Measurements from ENCODE around the gene IL1RAPL1. TPM values are rescaled to one million over a fixed set of nuclear protein-coding genes. Genes with fewer than 3 reads are reported as not detected.

The IL1RAPL1 gene
- total RNA-seq, 2 donors from 2014 or later: 0.66 to 1.1 TPM

GRCh38 chrX:29687687-29688086 is 1100.4 kb downstream of the IL1RAPL1 start:
- H3K9ac ChIP-seq (ENCODE audit: extremely low read depth, low read length, poor library complexity, severe bottlenecking): no peak overlapping the region
- peak; percentile 27 for TF ChIP-seq CTCF (conservative IDR thresholded peaks at IDR 0.05)
- H3K27ac ChIP-seq (ENCODE audit: low read depth, low read length): no peak overlapping the region
- no peaks in the 10 kb centered on the region for H3K9me3 Mint-ChIP-seq
- no peaks in the 10 kb centered on the region for H3K9me3 ChIP-seq (ENCODE audit: control insufficient read depth, low read length)
- H3K4me3 Mint-ChIP-seq: no peak overlapping the region
- no peaks in the 10 kb centered on the region for H3K36me3 Mint-ChIP-seq (ENCODE audit: low read depth)
- no peaks in the 10 kb centered on the region for H3K27me3 ChIP-seq (ENCODE audit: control insufficient read depth, insufficient read depth, low read length, poor library complexity, severe bottlenecking)
- no peaks in the 10 kb centered on the region for H3K4me1 ChIP-seq (ENCODE audit: control insufficient read depth, insufficient read depth, low read length)
- H3K36me3 ChIP-seq (ENCODE audit: control insufficient read depth, insufficient read depth, low read length): no peaks in the 10 kb centered on the region
- H3K27ac Mint-ChIP-seq: no peak overlapping the region
- H3K4me1 Mint-ChIP-seq: no peaks in the 10 kb centered on the region
- H3K27me3 Mint-ChIP-seq (ENCODE audit: insufficient read depth): no peaks in the 10 kb centered on the region
- DNase-seq: no peak
- H3K4me3 ChIP-seq (ENCODE audit: low read length): no peak overlapping the region

- no peak for TF ChIP-seq CTCF (conservative IDR thresholded peaks at IDR 0.05)
- H3K27me3 Mint-ChIP-seq (ENCODE audit: insufficient read depth): no peaks in the 10 kb centered on the region
- H3K4me3 Mint-ChIP-seq: no peak overlapping the region
- DNase-seq: no peak
- Histone ChIP-seq H3K4me3 (ENCODE audit: low read length) (no peak overlapping the region), H3K27me3 (ENCODE audit: control insufficient read depth, insufficient read depth, low read length, poor library complexity, severe bottlenecking) (no peaks in the 10 kb centered on the region), H3K27ac (ENCODE audit: low read depth, low read length) (no peak overlapping the region), H3K9ac (ENCODE audit: extremely low read depth, low read length, poor library complexity, severe bottlenecking) (no peak overlapping the region), H3K36me3 (ENCODE audit: control insufficient read depth, insufficient read depth, low read length) (no peaks in the 10 kb centered on the region), H3K4me1 (ENCODE audit: control insufficient read depth, insufficient read depth, low read length) (no peaks in the 10 kb centered on the region), H3K9me3 (ENCODE audit: control insufficient read depth, low read length) (no peaks in the 10 kb centered on the region)
- H3K9me3 Mint-ChIP-seq: no peaks in the 10 kb centered on the region
- no peaks in the 10 kb centered on the region for H3K36me3 Mint-ChIP-seq (ENCODE audit: low read depth)
- 96% methylated on average over 3 of the region's 3 CpGs; no CpG with 5 or more reads in 1 of the 2 experiments for WGBS, 2 experiments (ENCODE audit: insufficient coverage in 1 of 2, insufficient read length in 1 of 2)
- no peak overlapping the region for H3K27ac Mint-ChIP-seq
- H3K4me1 Mint-ChIP-seq: no peaks in the 10 kb centered on the region
Measured at GRCh38 chrX:29690061-29690460, 1102.8 kb downstream of the IL1RAPL1 start.

DNA sequence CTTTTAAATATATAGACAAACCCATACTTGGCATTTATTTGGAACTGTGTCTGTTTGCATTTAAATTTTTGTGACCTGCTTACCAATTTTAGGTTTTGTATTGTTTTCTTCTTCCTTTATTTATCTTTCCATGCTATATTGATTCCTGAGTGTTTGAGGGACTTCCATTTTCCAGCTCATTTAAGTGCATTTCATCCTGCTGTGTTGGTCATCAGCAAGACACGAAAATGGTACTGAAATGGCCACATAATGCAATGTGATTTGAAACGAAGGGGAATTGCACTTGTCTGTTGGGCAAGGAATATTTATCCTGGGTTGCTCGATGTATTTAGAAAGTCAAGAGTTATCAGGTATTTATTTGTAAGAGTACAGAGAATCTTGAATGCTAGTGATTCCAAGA is 1103.8 kb downstream of the IL1RAPL1 start:
- no peaks in the 10 kb centered on the region for H3K4me1 ChIP-seq (ENCODE audit: control insufficient read depth, insufficient read depth, low read length)

More for the DNA sequence above, 1103.8 kb downstream of the IL1RAPL1 start:
- Histone ChIP-seq H3K9me3 (ENCODE audit: control insufficient read depth, low read length) (no peaks in the 10 kb centered on the region), H3K9ac (ENCODE audit: extremely low read depth, low read length, poor library complexity, severe bottlenecking) (no peak overlapping the region), H3K4me3 (ENCODE audit: low read length) (no peak overlapping the region), H3K36me3 (ENCODE audit: control insufficient read depth, insufficient read depth, low read length) (no peaks in the 10 kb centered on the region), H3K27me3 (ENCODE audit: control insufficient read depth, insufficient read depth, low read length, poor library complexity, severe bottlenecking) (no peaks in the 10 kb centered on the region), H3K27ac (ENCODE audit: low read depth, low read length) (no peak overlapping the region)
- TF ChIP-seq CTCF (conservative IDR thresholded peaks at IDR 0.05): no peak
- DNase-seq: no peak
- Mint-ChIP-seq H3K4me3 (no peak overlapping the region), H3K4me1 (no peaks in the 10 kb centered on the region), H3K9me3 (no peaks in the 10 kb centered on the region), H3K27ac (no peak overlapping the region), H3K27me3 (ENCODE audit: insufficient read depth) (no peaks in the 10 kb centered on the region), H3K36me3 (ENCODE audit: low read depth) (no peaks in the 10 kb centered on the region)
- WGBS, 2 experiments (ENCODE audit: insufficient coverage in 1 of 2, insufficient read length in 1 of 2): 99% methylated on average over 3 of the region's 3 CpGs; no CpG with 5 or more reads in 1 of the 2 experiments
